Activated B cell treated with CpG ODN at 0.5 μM for 24 hours (primary cell): Measurements from ENCODE around the gene OTUD5. TPM values are rescaled to one million over a fixed set of nuclear protein-coding genes. Genes with fewer than 3 reads are reported as not detected.

Source experiments
- ATAC-seq: fragments of 200-7000 bp; cut with Tn5 transposase; one replicate; pipeline ENCODE4 v1.10.0; 2021; ENCODE audit warnings: low read depth, mild to moderate bottlenecking, moderate library complexity
- CTCF ChIA-PET: fragments of 350-600 bp; sonication (Branson Sonifier 250); formaldehyde crosslinking; loops from one replicate; lab custom pipeline; 2021; ENCODE audit warnings: antibody characterized with exemption; lab: Charles Lee
- POLR2A ChIA-PET: fragments of 350-600 bp; sonication (Branson Sonifier 250); formaldehyde crosslinking; loops from one replicate; lab custom pipeline; 2021; ENCODE audit warnings: antibody characterized with exemption; lab: Charles Lee
- DNase-seq: peaks from one replicate; pipeline ENCODE4 v3.0.0; 2022
- H3K27ac Mint-ChIP-seq: one replicate; pipeline ENCODE4 v1.8.0; 2020; ENCODE audit warnings: mixed read lengths
- H3K27me3 Mint-ChIP-seq: one replicate; pipeline ENCODE4 v1.8.0; 2021; ENCODE audit warnings: mixed read lengths
- H3K36me3 Mint-ChIP-seq: one replicate; pipeline ENCODE4 v1.8.0; 2021; ENCODE audit warnings: low read depth, mixed read lengths
- H3K4me1 Mint-ChIP-seq: one replicate; pipeline ENCODE4 v1.8.0; 2021; ENCODE audit warnings: mixed read lengths
- H3K4me3 Mint-ChIP-seq: one replicate; pipeline ENCODE4 v1.8.0; 2020; ENCODE audit warnings: mild to moderate bottlenecking, mixed read lengths
- H3K9me3 Mint-ChIP-seq: one replicate; pipeline ENCODE4 v1.8.0; 2020; ENCODE audit warnings: mixed read lengths
- intact Hi-C: fragments of 100-400 bp; cut with micrococcal nuclease; formaldehyde crosslinking; loops from one replicate; pipeline ENCODE4 v1.15.1; 2024
- total RNA-seq: library from RNA; stranded (reverse); gene quantifications from 2 replicates; pipeline ENCODE4 v1.2.3, GENCODE V29; 2022
- TF ChIP-seq, protein P1 (sequence below): fragments of 200-600 bp; IDR thresholded peaks from one replicate; pipeline ENCODE4 v1.8.0; 2022; ENCODE audit warnings: antibody characterized with exemption, mild to moderate bottlenecking

The OTUD5 gene
- total RNA-seq, 1 donor from 2014 or later: 78.1 TPM

GRCh38 chrX:48974574-48974973, 17.2 kb upstream of the OTUD5 start:
- ChIA-PET POLR2A (no interaction called here), CTCF (no interaction called here)
- Mint-ChIP-seq H3K4me1 (peaks cover 13% of the 10 kb centered on the region), H3K27ac (no peak overlapping the region), H3K9me3 (no peaks in the 10 kb centered on the region), H3K27me3 (no peaks in the 10 kb centered on the region), H3K4me3 (no peak overlapping the region), H3K36me3 (peaks cover 41% of the 10 kb centered on the region)
- no peak for ATAC-seq
- TF ChIP-seq, protein P1, sequence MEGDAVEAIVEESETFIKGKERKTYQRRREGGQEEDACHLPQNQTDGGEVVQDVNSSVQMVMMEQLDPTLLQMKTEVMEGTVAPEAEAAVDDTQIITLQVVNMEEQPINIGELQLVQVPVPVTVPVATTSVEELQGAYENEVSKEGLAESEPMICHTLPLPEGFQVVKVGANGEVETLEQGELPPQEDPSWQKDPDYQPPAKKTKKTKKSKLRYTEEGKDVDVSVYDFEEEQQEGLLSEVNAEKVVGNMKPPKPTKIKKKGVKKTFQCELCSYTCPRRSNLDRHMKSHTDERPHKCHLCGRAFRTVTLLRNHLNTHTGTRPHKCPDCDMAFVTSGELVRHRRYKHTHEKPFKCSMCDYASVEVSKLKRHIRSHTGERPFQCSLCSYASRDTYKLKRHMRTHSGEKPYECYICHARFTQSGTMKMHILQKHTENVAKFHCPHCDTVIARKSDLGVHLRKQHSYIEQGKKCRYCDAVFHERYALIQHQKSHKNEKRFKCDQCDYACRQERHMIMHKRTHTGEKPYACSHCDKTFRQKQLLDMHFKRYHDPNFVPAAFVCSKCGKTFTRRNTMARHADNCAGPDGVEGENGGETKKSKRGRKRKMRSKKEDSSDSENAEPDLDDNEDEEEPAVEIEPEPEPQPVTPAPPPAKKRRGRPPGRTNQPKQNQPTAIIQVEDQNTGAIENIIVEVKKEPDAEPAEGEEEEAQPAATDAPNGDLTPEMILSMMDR: no peak
- intact Hi-C loops: no loop called here
- no peak for DNase-seq

GRCh38 chrX:48974033-48974432, 16.6 kb upstream of the OTUD5 start:
- no peaks in the 10 kb centered on the region for H3K27me3 Mint-ChIP-seq
- H3K27ac Mint-ChIP-seq: no peak overlapping the region
- TF ChIP-seq, protein P1: no peak
- intact Hi-C loops: no loop called here
- H3K4me3 Mint-ChIP-seq: no peak overlapping the region
- H3K4me1 Mint-ChIP-seq: peaks cover 13% of the 10 kb centered on the region
- ChIA-PET POLR2A (no interaction called here), CTCF (no interaction called here)
- H3K9me3 Mint-ChIP-seq: no peaks in the 10 kb centered on the region
- no peak for DNase-seq
- peaks cover 41% of the 10 kb centered on the region for H3K36me3 Mint-ChIP-seq
- no peak for ATAC-seq

GRCh38 chrX:48972220-48973164, 15.1 kb upstream of the OTUD5 start:
- Mint-ChIP-seq H3K36me3 (peaks cover 25% of the 10 kb centered on the region), H3K9me3 (no peaks in the 10 kb centered on the region), H3K27me3 (no peaks in the 10 kb centered on the region), H3K27ac (no peak overlapping the region), H3K4me1 (peaks cover 13% of the 10 kb centered on the region), H3K4me3 (peak overlapping the region; percentile 57)
- TF ChIP-seq, protein P1: no peak
- intact Hi-C loops: loop anchor here (1.0 kb wide), 2 partner anchors 14 to 71 kb away; partner anchors contain the start of gene TFE3
- CTCF ChIA-PET: interaction anchor here (0.6 to 1.3 kb wide), 7 partner anchors 11 to 324 kb away, joined by 3 read pairs; no protein-coding TSS in a partner anchor
- peak; percentile 67 for ATAC-seq
- no peak for DNase-seq
- POLR2A ChIA-PET: interaction anchor here (0.7 to 2.2 kb wide), 5 partner anchors 11 to 70 kb away, joined by 3 to 16 read pairs (median 3); partner anchors contain the start of gene OTUD5

DNA sequence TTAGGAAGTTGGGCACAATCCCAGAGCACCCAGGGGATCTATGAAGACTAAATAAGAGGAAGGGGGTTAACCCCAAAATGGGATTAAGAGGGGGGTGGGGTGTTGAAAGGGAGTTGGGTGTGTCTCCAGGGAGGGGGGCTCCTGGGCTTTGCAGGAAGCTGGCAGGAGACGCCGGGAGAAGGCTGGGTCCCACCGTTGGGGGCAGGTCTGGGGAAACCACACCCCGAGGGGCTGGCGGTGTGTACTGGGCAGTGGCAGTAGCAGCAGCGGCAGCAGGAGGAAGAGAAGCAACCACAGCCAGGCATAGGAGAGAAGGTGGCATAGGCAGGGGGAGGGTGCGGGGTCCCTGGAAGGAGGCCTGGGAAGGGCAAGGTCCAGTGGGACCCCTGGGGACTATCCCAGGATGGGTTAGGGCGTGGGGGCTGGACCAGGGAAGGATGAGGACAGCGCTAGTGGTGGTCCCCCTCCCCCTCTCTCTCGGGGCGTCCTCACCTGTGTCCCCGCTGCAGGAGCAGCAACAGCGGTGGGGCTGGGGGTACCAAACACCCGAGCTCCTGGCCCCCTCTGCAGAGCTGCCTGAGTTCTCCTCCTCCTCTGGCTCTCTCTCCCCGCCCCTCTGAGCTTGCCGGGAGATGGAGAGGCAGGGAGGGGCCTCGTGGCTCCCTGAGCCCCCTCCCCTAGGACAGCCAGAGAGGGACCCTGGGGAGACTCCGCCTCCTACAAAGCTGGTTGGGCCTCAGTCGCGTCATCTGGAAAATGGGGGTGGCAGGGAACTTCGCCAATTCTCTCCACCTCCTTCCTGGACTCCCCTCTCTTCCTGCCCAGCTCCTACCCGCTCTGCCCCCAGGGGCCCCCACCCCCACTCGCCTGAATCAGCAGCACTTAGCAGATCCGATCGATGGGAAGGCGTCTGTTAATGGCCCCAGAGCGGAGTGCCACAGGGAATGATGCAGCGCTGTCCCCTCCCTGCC, 14.1 kb upstream of the OTUD5 start, which contains the start of gene KCND1:
Gene KCND1 (minus strand): TSS at position 596 of the 971 bp plus-strand sequence. CDS start 1,573 bp downstream, outside the sequence.
- Mint-ChIP-seq H3K4me3 (peak within 1 kb of the TSS; percentile 57), H3K27me3 (no peaks in the 10 kb centered on the region), H3K36me3 (peaks cover 20% of the 10 kb centered on the region), H3K27ac (no peak within 1 kb of the TSS), H3K4me1 (peaks cover 13% of the 10 kb centered on the region), H3K9me3 (no peaks in the 10 kb centered on the region)
- CTCF ChIA-PET: interaction anchor here (0.6 to 1.3 kb wide), 7 partner anchors 10 to 323 kb away, joined by 3 read pairs; no protein-coding TSS in a partner anchor
- DNase-seq (no peak), ATAC-seq (peak; percentile 29)
- POLR2A ChIA-PET: interaction anchor here (0.7 to 2.2 kb wide), 5 partner anchors 10 to 71 kb away, joined by 3 to 16 read pairs (median 3); partner anchors contain the start of gene OTUD5
- intact Hi-C loops: loop anchor here (1.0 kb wide), 2 partner anchors 13 to 72 kb away; partner anchors contain the start of gene TFE3
- TF ChIP-seq, protein P1: no peak
